DND-41 (cell line): ENCODE results near the gene FGF1.

Source experiments
- ATAC-seq: fragments of 200-7000 bp; cut with Tn5 transposase; 3 replicates; pipeline ENCODE4 v1.9.1; 2021; ENCODE audit warnings: low read depth; ENCODE audit not compliant: insufficient read depth
- DNase-seq: peaks from one replicate; pipeline ENCODE4 v3.0.0-alpha.2; 2020
- H2AFZ ChIP-seq: 2 replicates; pipeline ENCODE4 v1.6.0; 2012; ENCODE audit warnings: low read depth, low read length
- H3K27ac ChIP-seq: 2 replicates; pipeline ENCODE4 v1.5.1; 2012; ENCODE audit warnings: low read length, inconsistent platforms
- H3K27me3 ChIP-seq: fragments of 200-600 bp; sonication (generic); 2 replicates; pipeline ENCODE4 v1.6.0; 2012; ENCODE audit warnings: low read length, mild to moderate bottlenecking, inconsistent platforms; ENCODE audit not compliant: insufficient read depth, poor library complexity
- H3K36me3 ChIP-seq: 2 replicates; pipeline ENCODE4 v1.5.1; 2012; ENCODE audit warnings: low read length, inconsistent platforms; ENCODE audit not compliant: insufficient read depth
- H3K4me1 ChIP-seq: 2 replicates; pipeline ENCODE4 v1.5.1; 2012; ENCODE audit warnings: mild to moderate bottlenecking, low read length; ENCODE audit not compliant: insufficient read depth
- H3K4me2 ChIP-seq: 2 replicates; pipeline ENCODE4 v1.6.0; 2012; ENCODE audit warnings: mild to moderate bottlenecking, moderate library complexity, low read length, inconsistent platforms; ENCODE audit not compliant: insufficient read depth
- H3K4me3 ChIP-seq, 2 experiments: fragments of 200-600 bp in 1 of 2; shearing (Covaris generic) in 1 of 2; 2 replicates each; pipeline ENCODE4 v1.5.1; 2012 to 2016; ENCODE audit warnings: inconsistent platforms in 2 of 2, low read length in 2 of 2, mild to moderate bottlenecking in 2 of 2, low read depth in 1 of 2, moderate library complexity in 1 of 2
- H3K79me2 ChIP-seq: 2 replicates; pipeline ENCODE4 v1.6.0; 2012; ENCODE audit warnings: low read length, inconsistent platforms; ENCODE audit not compliant: insufficient read depth
- H3K9ac ChIP-seq: 2 replicates; pipeline ENCODE4 v1.6.0; 2012; ENCODE audit warnings: low read depth, mild to moderate bottlenecking, inconsistent platforms, low read length, moderate library complexity
- H3K9me3 ChIP-seq: 2 replicates; pipeline ENCODE4 v1.5.1; 2012; ENCODE audit warnings: low read length, moderate library complexity, mild to moderate bottlenecking, inconsistent platforms; ENCODE audit not compliant: insufficient read depth, severe bottlenecking
- H4K20me1 ChIP-seq: 2 replicates; pipeline ENCODE4 v1.6.0; 2012; ENCODE audit warnings: low read length; ENCODE audit not compliant: insufficient read depth
- EZH2 ChIP-seq: IDR thresholded peaks from 3 replicates; pipeline ENCODE4 v1.6.1; 2012; ENCODE audit warnings: borderline replicate concordance, low read depth, mild to moderate bottlenecking, moderate library complexity, low read length, inconsistent platforms; ENCODE audit not compliant: severe bottlenecking
- TF ChIP-seq, protein P1 (sequence below): IDR thresholded peaks from 2 replicates; pipeline ENCODE4 v1.5.1; 2012; ENCODE audit warnings: borderline replicate concordance, low read length, moderate library complexity, mild to moderate bottlenecking; ENCODE audit not compliant: poor library complexity, severe bottlenecking; ENCODE audit errors: extremely low read depth

Gene FGF1

GRCh38 chr5:142680605-142681259 is 5.2 kb downstream of the FGF1 start:
- Histone ChIP-seq H3K4me3 (no peak overlapping the region), H3K4me2 (no peak overlapping the region), H3K36me3 (no peaks in the 10 kb centered on the region), H4K20me1 (no peaks in the 10 kb centered on the region), H2AFZ (no peak overlapping the region), H3K79me2 (no peaks in the 10 kb centered on the region), H3K9ac (no peak overlapping the region), H3K4me1 (no peaks in the 10 kb centered on the region), H3K9me3 (no peaks in the 10 kb centered on the region), H3K27ac (no peak overlapping the region), H3K27me3 (no peaks in the 10 kb centered on the region)
- DNase-seq = no peak
- no peak for ATAC-seq
- no peak for TF ChIP-seq EZH2
- TF ChIP-seq, protein P1, sequence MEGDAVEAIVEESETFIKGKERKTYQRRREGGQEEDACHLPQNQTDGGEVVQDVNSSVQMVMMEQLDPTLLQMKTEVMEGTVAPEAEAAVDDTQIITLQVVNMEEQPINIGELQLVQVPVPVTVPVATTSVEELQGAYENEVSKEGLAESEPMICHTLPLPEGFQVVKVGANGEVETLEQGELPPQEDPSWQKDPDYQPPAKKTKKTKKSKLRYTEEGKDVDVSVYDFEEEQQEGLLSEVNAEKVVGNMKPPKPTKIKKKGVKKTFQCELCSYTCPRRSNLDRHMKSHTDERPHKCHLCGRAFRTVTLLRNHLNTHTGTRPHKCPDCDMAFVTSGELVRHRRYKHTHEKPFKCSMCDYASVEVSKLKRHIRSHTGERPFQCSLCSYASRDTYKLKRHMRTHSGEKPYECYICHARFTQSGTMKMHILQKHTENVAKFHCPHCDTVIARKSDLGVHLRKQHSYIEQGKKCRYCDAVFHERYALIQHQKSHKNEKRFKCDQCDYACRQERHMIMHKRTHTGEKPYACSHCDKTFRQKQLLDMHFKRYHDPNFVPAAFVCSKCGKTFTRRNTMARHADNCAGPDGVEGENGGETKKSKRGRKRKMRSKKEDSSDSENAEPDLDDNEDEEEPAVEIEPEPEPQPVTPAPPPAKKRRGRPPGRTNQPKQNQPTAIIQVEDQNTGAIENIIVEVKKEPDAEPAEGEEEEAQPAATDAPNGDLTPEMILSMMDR = no peak

- no peak overlapping the region for H3K4me3 ChIP-seq
- H3K36me3 ChIP-seq = no peaks in the 10 kb centered on the region
- no peaks in the 10 kb centered on the region for H3K79me2 ChIP-seq
- H3K4me2 ChIP-seq = no peak overlapping the region
- no peaks in the 10 kb centered on the region for H3K9me3 ChIP-seq
- H4K20me1 ChIP-seq = no peaks in the 10 kb centered on the region
- DNase-seq = no peak
- no peak for ATAC-seq
- no peaks in the 10 kb centered on the region for H3K27me3 ChIP-seq
- no peaks in the 10 kb centered on the region for H3K4me1 ChIP-seq
- TF ChIP-seq, protein P1 = no peak
- no peak for TF ChIP-seq EZH2
- no peak overlapping the region for H3K9ac ChIP-seq
- H2AFZ ChIP-seq = no peak overlapping the region
- no peak overlapping the region for H3K27ac ChIP-seq
Measured at GRCh38 chr5:142679744-142680143, 6.1 kb downstream of the FGF1 start.

- Histone ChIP-seq H3K27ac (no peak overlapping the region), H3K9me3 (no peaks in the 10 kb centered on the region), H2AFZ (no peak overlapping the region), H3K4me3 (no peak overlapping the region), H3K9ac (no peak overlapping the region), H3K27me3 (no peaks in the 10 kb centered on the region), H3K4me1 (no peaks in the 10 kb centered on the region), H3K79me2 (no peaks in the 10 kb centered on the region), H4K20me1 (no peaks in the 10 kb centered on the region), H3K4me2 (no peak overlapping the region), H3K36me3 (no peaks in the 10 kb centered on the region)
- DNase-seq (no peak), ATAC-seq (no peak)
- no peak for TF ChIP-seq EZH2
- TF ChIP-seq, protein P1 = no peak
Measured at GRCh38 chr5:142678529-142678928, 7.4 kb downstream of the FGF1 start.
